Mesenchymal stem cell (in vitro differentiated cells and primary cell): ENCODE data around the gene OR10H4.

Experiments
- DNase-seq: peaks from one replicate; pipeline ENCODE4 v3.0.0-alpha.2; 2013
- H2AFZ ChIP-seq: one replicate; pipeline ENCODE4 v1.6.1; 2013; ENCODE audit warnings: low read depth, mild to moderate bottlenecking, control low read depth, inconsistent platforms, low read length, moderate library complexity
- H2AK5ac ChIP-seq: 2 replicates; pipeline ENCODE4 v1.6.1; 2013; ENCODE audit warnings: low read length, moderate library complexity, mild to moderate bottlenecking, inconsistent platforms; ENCODE audit not compliant: severe bottlenecking
- H2BK120ac ChIP-seq: one replicate; pipeline ENCODE4 v1.6.1; 2013; ENCODE audit warnings: low read depth, mild to moderate bottlenecking, inconsistent platforms, low read length, moderate library complexity
- H2BK12ac ChIP-seq, 2 experiments: one replicate each; pipeline ENCODE4 v1.6.1; 2013; ENCODE audit warnings: inconsistent platforms in 2 of 2, low read length in 2 of 2, mild to moderate bottlenecking in 2 of 2, moderate library complexity in 2 of 2, control low read depth in 1 of 2
- H2BK15ac ChIP-seq: one replicate; pipeline ENCODE4 v1.6.1; 2013; ENCODE audit warnings: mild to moderate bottlenecking, low read depth, inconsistent platforms; ENCODE audit not compliant: poor library complexity, severe bottlenecking
- H2BK5ac ChIP-seq: 2 replicates; pipeline ENCODE4 v1.6.1; 2013; ENCODE audit warnings: low read depth, mild to moderate bottlenecking, low read length, control low read depth, inconsistent platforms; ENCODE audit not compliant: poor library complexity, severe bottlenecking
- H3K14ac ChIP-seq, 2 experiments: one replicate each; pipeline ENCODE4 v1.6.1; 2013; ENCODE audit warnings: inconsistent platforms in 2 of 2, low read length in 2 of 2, control low read depth in 1 of 2, mild to moderate bottlenecking in 1 of 2, moderate library complexity in 1 of 2
- H3K18ac ChIP-seq, 2 experiments: one replicate each; pipeline ENCODE4 v1.6.1; 2013; ENCODE audit warnings: inconsistent platforms in 2 of 2, low read length in 2 of 2, control low read depth in 1 of 2, low read depth in 1 of 2, mild to moderate bottlenecking in 1 of 2
- H3K23ac ChIP-seq, 2 experiments: one replicate each; pipeline ENCODE4 v1.6.1; 2013; ENCODE audit warnings: inconsistent platforms in 2 of 2, low read length in 2 of 2, mild to moderate bottlenecking in 2 of 2, moderate library complexity in 2 of 2, control low read depth in 1 of 2
- H3K27ac ChIP-seq: 2 replicates; pipeline ENCODE4 v1.5.1; 2013; ENCODE audit warnings: mild to moderate bottlenecking, moderate library complexity, low read length, control low read depth, inconsistent platforms; ENCODE audit not compliant: poor library complexity, severe bottlenecking
- H3K27me3 ChIP-seq, 2 experiments: 2 replicates each; pipeline versions ENCODE4 v1.6.1 to v1.7.0; 2013; ENCODE audit warnings: low read length in 2 of 2, mild to moderate bottlenecking in 2 of 2, moderate library complexity in 2 of 2, control low read depth in 1 of 2, inconsistent platforms in 1 of 2; ENCODE audit not compliant: control insufficient read depth in 1 of 2, insufficient read depth in 1 of 2
- H3K36me3 ChIP-seq, 2 experiments: 2 replicates each; pipeline versions ENCODE4 v1.6.1 to v1.7.0; 2013; ENCODE audit warnings: low read length in 2 of 2, control low read depth in 1 of 2, inconsistent platforms in 1 of 2, low read depth in 1 of 2, mild to moderate bottlenecking in 1 of 2; ENCODE audit not compliant: insufficient read depth in 2 of 2, control insufficient read depth in 1 of 2
- H3K4ac ChIP-seq, 2 experiments: one replicate each; pipeline ENCODE4 v1.6.1; 2013; ENCODE audit warnings: inconsistent platforms in 2 of 2, low read length in 2 of 2, mild to moderate bottlenecking in 2 of 2, moderate library complexity in 2 of 2, control low read depth in 1 of 2, low read depth in 1 of 2
- H3K4me1 ChIP-seq: 2 replicates; pipeline ENCODE4 v1.6.1; 2013; ENCODE audit warnings: low read depth, low read length, control low read depth; ENCODE audit not compliant: control insufficient read depth, insufficient read depth
- H3K4me2 ChIP-seq: 2 replicates; pipeline ENCODE4 v1.6.1; 2013; ENCODE audit warnings: low read length, mild to moderate bottlenecking, inconsistent platforms; ENCODE audit not compliant: poor library complexity, severe bottlenecking
- H3K4me3 ChIP-seq, 2 experiments: 2 replicates each; pipeline versions ENCODE4 v1.5.1 to v1.7.0; 2013; ENCODE audit warnings: low read length in 2 of 2, mild to moderate bottlenecking in 2 of 2, control low read depth in 1 of 2, low read depth in 1 of 2; ENCODE audit not compliant: insufficient read depth in 1 of 2
- H3K79me1 ChIP-seq: replicated peaks from 2 replicates; pipeline ENCODE4 v1.6.1; 2013; ENCODE audit warnings: mild to moderate bottlenecking, control low read depth, low read length, inconsistent platforms; ENCODE audit not compliant: poor library complexity, severe bottlenecking
- H3K9ac ChIP-seq: 2 replicates; pipeline ENCODE4 v1.7.0; 2013; ENCODE audit warnings: mild to moderate bottlenecking, low read length, moderate library complexity
- H3K9me3 ChIP-seq: 2 replicates; pipeline ENCODE4 v1.7.0; 2013; ENCODE audit warnings: mild to moderate bottlenecking, low read length; ENCODE audit not compliant: control insufficient read depth
- H4K8ac ChIP-seq: one replicate; pipeline ENCODE4 v1.6.1; 2013; ENCODE audit warnings: inconsistent platforms, mild to moderate bottlenecking, low read length, moderate library complexity
- H4K91ac ChIP-seq: one replicate; pipeline ENCODE4 v1.6.1; 2013; ENCODE audit warnings: mild to moderate bottlenecking, low read length, inconsistent platforms
- WGBS: methylation state at CpG from one replicate; pipeline ENCODE4 v1.1.7; 2013; ENCODE audit warnings: mixed read lengths; 5-methylcytosine and 5-hydroxymethylcytosine counted together

The OR10H4 gene

GRCh38 chr19:15954820-15955219 is 6.0 kb downstream of the OR10H4 start:
- H3K4me2 ChIP-seq, result no peak overlapping the region
- WGBS, result 78% methylated on average over 6 of the region's 6 CpGs
- no peak overlapping the region for H2BK12ac ChIP-seq
- H3K9ac ChIP-seq, result no peak overlapping the region
- H3K36me3 ChIP-seq, result no peaks in the 10 kb centered on the region
- no peak overlapping the region for H3K27ac ChIP-seq
- no peak overlapping the region for H2BK15ac ChIP-seq
- H2BK5ac ChIP-seq, result no peak overlapping the region
- no peak overlapping the region for H3K14ac ChIP-seq
- H4K91ac ChIP-seq, result no peak overlapping the region
- peaks cover 0 to 5% of the 10 kb centered on the region in 2 experiments for H3K27me3 ChIP-seq
- H2BK120ac ChIP-seq, result no peak overlapping the region
- no peak for DNase-seq
- H3K18ac ChIP-seq, result no peak overlapping the region
- no peak overlapping the region for H2AFZ ChIP-seq
- H3K79me1 ChIP-seq, result no peaks in the 10 kb centered on the region
- no peak overlapping the region for H2AK5ac ChIP-seq
- no peak overlapping the region for H4K8ac ChIP-seq
- H3K4ac ChIP-seq, result no peak overlapping the region
- no peaks in the 10 kb centered on the region for H3K4me1 ChIP-seq
- peaks cover 5% of the 10 kb centered on the region for H3K9me3 ChIP-seq
- H3K23ac ChIP-seq, result no peak overlapping the region
- no peak overlapping the region for H3K4me3 ChIP-seq

- Histone ChIP-seq H3K27me3 (no peaks in the 10 kb centered on the region), H2BK120ac (no peak overlapping the region), H2BK12ac (no peak overlapping the region), H3K4me1 (no peaks in the 10 kb centered on the region), H3K79me1 (no peaks in the 10 kb centered on the region), H3K14ac (no peak overlapping the region), H3K4me2 (no peak overlapping the region), H2BK5ac (no peak overlapping the region), H3K4ac (no peak overlapping the region), H3K9me3 (peaks cover 9% of the 10 kb centered on the region), H2BK15ac (no peak overlapping the region), H3K23ac (no peak overlapping the region), H4K91ac (no peak overlapping the region), H3K4me3 (no peak overlapping the region), H2AFZ (no peak overlapping the region), H4K8ac (no peak overlapping the region), H3K9ac (no peak overlapping the region), H3K18ac (no peak overlapping the region), H3K27ac (no peak overlapping the region), H3K36me3 (no peaks in the 10 kb centered on the region), H2AK5ac (no peak overlapping the region)
- 63% methylated on average over 6 of the region's 6 CpGs for WGBS
- no peak for DNase-seq
Measured at GRCh38 chr19:15962319-15962718, 13.5 kb downstream of the OR10H4 start.

- no peaks in the 10 kb centered on the region for H3K36me3 ChIP-seq
- H3K14ac ChIP-seq, result no peak overlapping the region
- H2BK15ac ChIP-seq, result no peak overlapping the region
- H3K4me2 ChIP-seq, result no peak overlapping the region
- no peak overlapping the region for H3K4ac ChIP-seq
- no peaks in the 10 kb centered on the region for H3K27me3 ChIP-seq
- H4K8ac ChIP-seq, result no peak overlapping the region
- H2AFZ ChIP-seq, result no peak overlapping the region
- no peak overlapping the region for H2AK5ac ChIP-seq
- H3K4me1 ChIP-seq, result no peaks in the 10 kb centered on the region
- H2BK120ac ChIP-seq, result no peak overlapping the region
- no peak overlapping the region for H3K9ac ChIP-seq
- no peak overlapping the region for H3K27ac ChIP-seq
- DNase-seq, result no peak
- peaks cover 9% of the 10 kb centered on the region for H3K9me3 ChIP-seq
- no peaks in the 10 kb centered on the region for H3K79me1 ChIP-seq
- H2BK12ac ChIP-seq, result no peak overlapping the region
- no peak overlapping the region for H3K18ac ChIP-seq
- H2BK5ac ChIP-seq, result no peak overlapping the region
- 67% methylated on average over 1 of the region's 2 CpGs for WGBS
- H4K91ac ChIP-seq, result no peak overlapping the region
- no peak overlapping the region for H3K23ac ChIP-seq
- H3K4me3 ChIP-seq, result no peak overlapping the region
Measured at GRCh38 chr19:15964231-15964630, 15.4 kb downstream of the OR10H4 start.

- no peak overlapping the region for H3K14ac ChIP-seq
- H3K4ac ChIP-seq, result no peak overlapping the region
- no peak overlapping the region for H3K9ac ChIP-seq
- no peaks in the 10 kb centered on the region for H3K9me3 ChIP-seq
- 67% methylated on average over 3 of the region's 5 CpGs for WGBS
- no peak for DNase-seq
- no peak overlapping the region for H4K91ac ChIP-seq
- peaks cover 0 to 12% of the 10 kb centered on the region in 2 experiments for H3K27me3 ChIP-seq
- no peak overlapping the region for H3K4me2 ChIP-seq
- H3K23ac ChIP-seq, result no peak overlapping the region
- H3K4me1 ChIP-seq, result no peaks in the 10 kb centered on the region
- no peak overlapping the region for H3K4me3 ChIP-seq
- no peak overlapping the region for H2BK120ac ChIP-seq
- H2BK5ac ChIP-seq, result no peak overlapping the region
- no peak overlapping the region for H4K8ac ChIP-seq
- H2BK15ac ChIP-seq, result no peak overlapping the region
- H3K27ac ChIP-seq, result no peak overlapping the region
- no peaks in the 10 kb centered on the region for H3K36me3 ChIP-seq
- H2AFZ ChIP-seq, result no peak overlapping the region
- no peak overlapping the region for H2AK5ac ChIP-seq
- no peak overlapping the region for H3K18ac ChIP-seq
- no peak overlapping the region for H2BK12ac ChIP-seq
- no peaks in the 10 kb centered on the region for H3K79me1 ChIP-seq
Measured at GRCh38 chr19:15971224-15971780, 22.5 kb downstream of the OR10H4 start.
